ENCODE measurements around the gene NXNL2. TPM values are rescaled to one million over a fixed set of nuclear protein-coding genes. Genes with fewer than 3 reads are reported as not detected.

The NXNL2 gene
- polyA plus RNA-seq, 1 donor, result 0.57 TPM

GRCh38 chr9:88544245-88544644 is 9.3 kb downstream of the NXNL2 start:
- no peak overlapping the region for H3K27ac ChIP-seq (ENCODE audit: low read length)
- H3K4me3 ChIP-seq (ENCODE audit: low read length), result no peak overlapping the region
- peaks cover 2% of the 10 kb centered on the region for H3K27me3 ChIP-seq (ENCODE audit: control insufficient read depth, insufficient read depth, low read length)
- DNase-seq, result no peak
- H3K9me3 ChIP-seq (ENCODE audit: control insufficient read depth, low read depth, low read length), result no peaks in the 10 kb centered on the region
- no peaks in the 10 kb centered on the region for H3K36me3 ChIP-seq (ENCODE audit: control insufficient read depth, insufficient read depth, low read length)
- no CpG with 5 or more reads among the region's 11 CpGs for WGBS (ENCODE audit: insufficient coverage, low lambda C conversion rate)
- no peaks in the 10 kb centered on the region for H3K4me1 ChIP-seq (ENCODE audit: control insufficient read depth, insufficient read depth, low read length)

GRCh38 chr9:88551546-88552137 is 16.7 kb downstream of the NXNL2 start:
- no CpG with 5 or more reads among the region's 2 CpGs for WGBS (ENCODE audit: insufficient coverage, low lambda C conversion rate)
- H3K27ac ChIP-seq (ENCODE audit: low read length), result no peak overlapping the region

DNA sequence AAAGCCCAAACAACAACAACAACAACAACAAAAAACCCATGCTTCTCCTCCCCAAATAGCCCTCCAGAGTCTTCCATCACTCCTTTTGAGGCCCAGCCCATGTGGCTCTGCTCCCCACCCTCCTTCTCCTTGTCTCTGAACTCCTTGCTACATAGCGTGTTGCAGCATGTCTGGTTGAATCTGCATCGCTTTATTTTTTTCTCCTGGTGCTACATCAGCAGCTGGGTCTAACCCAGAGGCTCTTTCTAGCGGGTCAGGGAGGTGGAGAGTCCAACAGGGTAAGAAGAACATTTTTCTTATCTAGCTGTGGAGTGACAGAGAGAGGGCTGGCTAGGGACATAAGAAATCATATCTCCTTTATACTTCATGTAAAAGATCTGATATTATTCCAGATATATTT is 18.4 kb downstream of the NXNL2 start:
- Histone ChIP-seq H3K27me3 (ENCODE audit: control insufficient read depth, insufficient read depth, low read length) (no peaks in the 10 kb centered on the region), H3K4me3 (ENCODE audit: low read length) (no peak overlapping the region), H3K4me1 (ENCODE audit: control insufficient read depth, insufficient read depth, low read length) (no peaks in the 10 kb centered on the region), H3K36me3 (ENCODE audit: control insufficient read depth, insufficient read depth, low read length) (no peaks in the 10 kb centered on the region), H3K9me3 (ENCODE audit: control insufficient read depth, low read depth, low read length) (no peaks in the 10 kb centered on the region), H3K27ac (ENCODE audit: low read length) (no peak overlapping the region)
- no CpG with 5 or more reads among the region's 3 CpGs for WGBS (ENCODE audit: insufficient coverage, low lambda C conversion rate)
- no peak for DNase-seq

More at GRCh38 chr9:88551546-88552137, 16.7 kb downstream of the NXNL2 start:
- H3K27me3 ChIP-seq (ENCODE audit: control insufficient read depth, insufficient read depth, low read length), result no peaks in the 10 kb centered on the region
- no peaks in the 10 kb centered on the region for H3K9me3 ChIP-seq (ENCODE audit: control insufficient read depth, low read depth, low read length)
- H3K4me1 ChIP-seq (ENCODE audit: control insufficient read depth, insufficient read depth, low read length), result no peaks in the 10 kb centered on the region
- no peaks in the 10 kb centered on the region for H3K36me3 ChIP-seq (ENCODE audit: control insufficient read depth, insufficient read depth, low read length)
- no peak overlapping the region for H3K4me3 ChIP-seq (ENCODE audit: low read length)
- no peak for DNase-seq

DNA sequence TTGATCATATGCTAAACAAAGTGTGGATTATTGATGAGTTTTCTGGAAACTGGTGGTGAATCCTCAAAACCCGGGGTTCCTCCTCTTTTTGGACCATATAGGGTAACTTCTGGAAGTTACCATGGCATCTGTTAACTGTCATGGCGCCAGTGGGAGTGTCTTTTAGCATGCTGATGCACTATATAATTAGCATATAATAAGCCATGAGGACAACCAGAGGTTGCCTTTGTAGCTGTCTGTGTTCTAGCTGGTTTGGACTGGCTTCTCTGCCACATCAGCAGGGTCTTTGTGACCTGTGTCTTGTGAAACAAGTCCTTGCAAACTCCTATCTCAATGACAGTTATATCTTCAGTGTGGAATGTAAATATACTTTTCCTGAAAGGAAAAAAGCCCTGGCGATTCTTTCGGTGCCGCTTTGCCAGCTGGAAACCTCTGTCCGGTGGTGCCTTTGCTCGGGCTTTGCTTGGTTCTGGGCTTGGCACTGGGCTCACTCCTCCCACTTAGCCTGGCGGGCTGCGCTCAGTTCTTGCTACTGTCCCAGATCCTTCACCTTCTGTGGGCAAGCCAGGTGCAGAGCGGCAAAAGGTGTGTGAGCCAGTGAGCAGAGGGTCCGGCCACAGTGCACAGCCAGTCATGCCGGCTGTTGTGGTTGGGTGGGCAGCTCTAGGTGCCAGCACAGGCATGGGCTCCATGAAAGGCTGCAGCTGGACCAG is 20.4 kb downstream of the NXNL2 start:
- Histone ChIP-seq H3K27ac (ENCODE audit: low read length) (no peak overlapping the region), H3K4me1 (ENCODE audit: control insufficient read depth, insufficient read depth, low read length) (no peaks in the 10 kb centered on the region), H3K36me3 (ENCODE audit: control insufficient read depth, insufficient read depth, low read length) (no peaks in the 10 kb centered on the region), H3K4me3 (ENCODE audit: low read length) (no peak overlapping the region), H3K9me3 (ENCODE audit: control insufficient read depth, low read depth, low read length) (no peaks in the 10 kb centered on the region), H3K27me3 (ENCODE audit: control insufficient read depth, insufficient read depth, low read length) (no peaks in the 10 kb centered on the region)
- no CpG with 5 or more reads among the region's 12 CpGs for WGBS (ENCODE audit: insufficient coverage, low lambda C conversion rate)
- no peak for DNase-seq

- Histone ChIP-seq H3K4me1 (ENCODE audit: control insufficient read depth, insufficient read depth, low read length) (no peaks in the 10 kb centered on the region), H3K9me3 (ENCODE audit: control insufficient read depth, low read depth, low read length) (no peaks in the 10 kb centered on the region), H3K36me3 (ENCODE audit: control insufficient read depth, insufficient read depth, low read length) (no peaks in the 10 kb centered on the region), H3K4me3 (ENCODE audit: low read length) (no peak overlapping the region), H3K27ac (ENCODE audit: low read length) (no peak overlapping the region), H3K27me3 (ENCODE audit: control insufficient read depth, insufficient read depth, low read length) (peaks cover 2% of the 10 kb centered on the region)
- no peak for DNase-seq
- no CpG with 5 or more reads among the region's 7 CpGs for WGBS (ENCODE audit: insufficient coverage, low lambda C conversion rate)
Measured at GRCh38 chr9:88559661-88560060, 24.7 kb downstream of the NXNL2 start.

GRCh38 chr9:88567870-88568269 is 32.9 kb downstream of the NXNL2 start:
- H3K36me3 ChIP-seq (ENCODE audit: control insufficient read depth, insufficient read depth, low read length), result no peaks in the 10 kb centered on the region
- no peaks in the 10 kb centered on the region for H3K4me1 ChIP-seq (ENCODE audit: control insufficient read depth, insufficient read depth, low read length)
- no peak for DNase-seq
- WGBS (ENCODE audit: insufficient coverage, low lambda C conversion rate), result no CpG with 5 or more reads among the region's 3 CpGs
- H3K27ac ChIP-seq (ENCODE audit: low read length), result no peak overlapping the region
- H3K9me3 ChIP-seq (ENCODE audit: control insufficient read depth, low read depth, low read length), result no peaks in the 10 kb centered on the region
- H3K27me3 ChIP-seq (ENCODE audit: control insufficient read depth, insufficient read depth, low read length), result peaks cover 2% of the 10 kb centered on the region
- no peak overlapping the region for H3K4me3 ChIP-seq (ENCODE audit: low read length)

DNA sequence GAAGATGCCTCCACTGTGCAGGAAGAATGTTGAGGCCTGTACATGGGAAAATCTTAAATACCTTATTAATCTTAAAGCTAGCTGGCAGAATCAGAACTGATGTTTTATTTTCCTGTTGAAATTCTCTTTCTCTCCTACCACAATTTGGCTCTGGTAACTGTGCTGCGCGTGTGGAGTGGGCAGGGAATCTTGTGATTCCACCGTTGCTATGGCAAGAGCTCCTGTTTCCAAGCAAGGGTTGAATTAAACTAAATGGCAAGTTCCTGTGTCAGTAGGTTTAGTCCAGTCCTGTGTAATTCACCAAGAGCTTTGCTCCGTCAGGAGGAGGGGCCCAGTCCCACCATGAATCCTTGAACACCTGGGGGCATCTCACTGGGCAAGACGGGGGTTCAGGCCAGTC is 36.4 kb downstream of the NXNL2 start:
- no peaks in the 10 kb centered on the region for H3K36me3 ChIP-seq (ENCODE audit: control insufficient read depth, insufficient read depth, low read length)
- no peak overlapping the region for H3K4me3 ChIP-seq (ENCODE audit: low read length)
- no peaks in the 10 kb centered on the region for H3K4me1 ChIP-seq (ENCODE audit: control insufficient read depth, insufficient read depth, low read length)
- no peak for DNase-seq
- H3K27me3 ChIP-seq (ENCODE audit: control insufficient read depth, insufficient read depth, low read length), result no peaks in the 10 kb centered on the region
- H3K27ac ChIP-seq (ENCODE audit: low read length), result no peak overlapping the region
- no peaks in the 10 kb centered on the region for H3K9me3 ChIP-seq (ENCODE audit: control insufficient read depth, low read depth, low read length)
- no CpG with 5 or more reads among the region's 5 CpGs for WGBS (ENCODE audit: insufficient coverage, low lambda C conversion rate)

DNA sequence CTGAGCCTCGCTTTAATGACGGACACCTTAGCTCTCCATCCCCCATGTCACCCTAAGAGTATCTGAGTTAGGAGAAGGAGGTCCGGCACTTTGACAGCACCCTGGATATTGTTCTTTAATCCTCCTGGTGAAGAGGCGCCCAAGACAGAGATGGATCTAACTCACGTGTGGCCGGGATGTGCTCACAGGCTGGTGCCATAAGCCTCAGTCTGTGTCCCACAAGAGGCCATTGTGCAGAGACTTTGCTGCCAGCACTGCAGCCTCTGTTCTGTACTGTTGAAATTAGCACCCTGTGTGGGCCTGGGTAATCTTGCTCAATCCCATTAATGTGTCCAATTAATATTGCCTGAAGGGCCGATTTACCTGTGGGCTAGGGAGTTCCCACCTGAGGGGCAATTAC is 37.7 kb downstream of the NXNL2 start:
- Histone ChIP-seq H3K9me3 (ENCODE audit: control insufficient read depth, low read depth, low read length) (no peaks in the 10 kb centered on the region), H3K4me1 (ENCODE audit: control insufficient read depth, insufficient read depth, low read length) (no peaks in the 10 kb centered on the region), H3K36me3 (ENCODE audit: control insufficient read depth, insufficient read depth, low read length) (no peaks in the 10 kb centered on the region), H3K4me3 (ENCODE audit: low read length) (no peak overlapping the region), H3K27me3 (ENCODE audit: control insufficient read depth, insufficient read depth, low read length) (no peaks in the 10 kb centered on the region), H3K27ac (ENCODE audit: low read length) (no peak overlapping the region)
- WGBS (ENCODE audit: insufficient coverage, low lambda C conversion rate), result no CpG with 5 or more reads among the region's 7 CpGs
- DNase-seq, result no peak

GRCh38 chr9:88574953-88575352 is 40.0 kb downstream of the NXNL2 start:
- H3K27ac ChIP-seq (ENCODE audit: low read length), result no peak overlapping the region
- no peaks in the 10 kb centered on the region for H3K27me3 ChIP-seq (ENCODE audit: control insufficient read depth, insufficient read depth, low read length)
- H3K4me1 ChIP-seq (ENCODE audit: control insufficient read depth, insufficient read depth, low read length), result no peaks in the 10 kb centered on the region
- no peak for DNase-seq
- H3K36me3 ChIP-seq (ENCODE audit: control insufficient read depth, insufficient read depth, low read length), result no peaks in the 10 kb centered on the region
- 40% methylated on average over 1 of the region's 7 CpGs for WGBS (ENCODE audit: insufficient coverage, low lambda C conversion rate)
- H3K9me3 ChIP-seq (ENCODE audit: control insufficient read depth, low read depth, low read length), result no peaks in the 10 kb centered on the region
- no peak overlapping the region for H3K4me3 ChIP-seq (ENCODE audit: low read length)

- DNase-seq, result no peak
Measured at GRCh38 chr9:88577256-88578120, 42.5 kb downstream of the NXNL2 start.

More at GRCh38 chr9:88577256-88578120, 42.5 kb downstream of the NXNL2 start:
- H3K4me1 ChIP-seq (ENCODE audit: control insufficient read depth, insufficient read depth, low read length), result no peaks in the 10 kb centered on the region
- no peaks in the 10 kb centered on the region for H3K27me3 ChIP-seq (ENCODE audit: control insufficient read depth, insufficient read depth, low read length)
- no peaks in the 10 kb centered on the region for H3K9me3 ChIP-seq (ENCODE audit: control insufficient read depth, low read depth, low read length)
- WGBS (ENCODE audit: insufficient coverage, low lambda C conversion rate), result 80% methylated on average over 1 of the region's 19 CpGs
- H3K27ac ChIP-seq (ENCODE audit: low read length), result no peak overlapping the region
- H3K36me3 ChIP-seq (ENCODE audit: control insufficient read depth, insufficient read depth, low read length), result no peaks in the 10 kb centered on the region
- H3K4me3 ChIP-seq (ENCODE audit: low read length), result no peak overlapping the region
